ENCODE data around the gene MIDN.
"Not testable (repeated sequence)": the region's sequence is repeated elsewhere in the genome, so short reads cannot be mapped to it uniquely, and the experiment has no call there.

The MIDN gene

DNA sequence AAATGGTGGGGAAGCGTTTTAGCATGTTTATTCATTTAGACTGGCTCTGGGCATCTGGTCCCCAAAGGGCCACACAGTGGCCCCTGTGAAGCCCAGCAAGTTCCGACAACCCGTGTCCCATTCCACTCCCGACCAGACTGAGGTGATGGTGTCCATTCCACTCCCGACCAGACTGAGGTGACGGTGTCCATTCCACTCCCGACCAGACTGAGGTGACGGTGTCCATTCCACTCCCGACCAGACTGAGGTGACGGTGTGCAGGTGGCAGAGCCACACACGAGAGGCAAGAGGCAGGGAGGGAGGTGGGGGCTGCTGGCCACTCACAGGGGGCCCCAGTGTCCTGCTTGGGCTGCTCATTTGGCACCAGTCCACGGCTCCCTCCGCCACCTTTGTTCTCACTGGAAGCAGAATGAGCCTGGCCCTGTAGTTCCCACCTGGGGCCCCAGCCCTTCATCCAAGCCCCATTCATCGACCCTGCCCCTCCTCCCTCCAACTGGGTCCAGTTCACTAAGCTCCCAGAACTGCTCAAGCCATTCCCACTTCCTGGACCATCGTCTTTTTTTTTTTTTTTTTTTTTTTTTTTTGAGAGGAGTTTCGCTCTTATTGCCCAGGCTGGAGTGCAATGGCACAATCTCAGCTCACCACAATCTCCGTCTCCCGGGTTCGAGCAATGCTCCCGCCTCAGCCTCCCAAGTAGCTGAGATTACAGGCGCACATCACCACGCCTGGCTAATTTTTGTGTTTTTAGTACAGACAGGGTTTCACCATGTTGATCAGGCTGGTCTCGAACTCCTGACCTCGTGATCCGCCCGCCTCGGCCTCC lies 1.9 kb upstream of the MIDN start:
- not testable (repeated sequence) for DNase-seq

DNA sequence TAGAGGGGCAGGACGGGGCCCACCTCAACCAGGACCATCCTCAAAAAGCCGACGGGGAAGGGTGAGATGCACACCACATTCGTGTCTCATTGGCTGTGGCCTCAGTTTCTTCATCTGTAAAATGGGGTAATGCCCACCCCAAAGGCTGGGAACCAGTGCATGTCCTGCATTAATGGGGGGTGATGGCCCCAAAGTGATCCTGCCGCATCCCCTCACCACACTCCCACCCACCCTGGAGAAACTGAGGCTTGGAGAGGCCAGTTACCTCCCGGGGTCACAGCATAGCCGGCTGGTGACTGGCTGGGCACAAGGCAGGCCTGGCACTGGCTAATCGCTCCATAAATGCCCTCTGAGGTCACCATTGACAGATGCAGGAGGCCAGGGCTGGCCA lies 640 bp upstream of the MIDN start:
- no peak for DNase-seq

DNA sequence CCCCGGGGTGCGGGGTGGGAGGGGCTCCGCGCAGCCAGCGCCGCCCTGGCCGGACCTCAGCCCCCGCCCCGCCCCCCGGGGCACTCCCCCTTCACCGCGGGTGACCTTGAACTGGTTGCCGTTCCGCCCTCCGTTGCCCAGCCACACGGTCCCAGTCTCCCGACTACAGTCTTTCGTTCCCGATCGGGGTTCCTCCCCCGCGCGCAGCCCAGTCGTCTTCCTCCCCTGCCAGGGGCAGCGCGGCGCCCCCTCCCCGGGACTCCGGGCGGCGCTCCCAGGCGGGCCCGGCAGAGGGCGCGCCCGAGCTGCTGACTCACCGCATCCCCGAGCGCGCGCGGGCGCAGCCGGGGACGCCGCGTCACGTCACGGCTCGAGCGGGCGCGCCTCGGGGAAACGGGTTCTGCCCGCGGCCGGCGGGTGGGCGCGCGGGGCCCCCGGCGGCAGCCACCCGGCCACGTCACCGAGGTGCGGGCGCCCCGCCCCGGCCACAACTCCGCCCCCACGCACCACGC lies 459 bp downstream of the MIDN start:
- DNase-seq: peak; percentile 82 to 85

DNA sequence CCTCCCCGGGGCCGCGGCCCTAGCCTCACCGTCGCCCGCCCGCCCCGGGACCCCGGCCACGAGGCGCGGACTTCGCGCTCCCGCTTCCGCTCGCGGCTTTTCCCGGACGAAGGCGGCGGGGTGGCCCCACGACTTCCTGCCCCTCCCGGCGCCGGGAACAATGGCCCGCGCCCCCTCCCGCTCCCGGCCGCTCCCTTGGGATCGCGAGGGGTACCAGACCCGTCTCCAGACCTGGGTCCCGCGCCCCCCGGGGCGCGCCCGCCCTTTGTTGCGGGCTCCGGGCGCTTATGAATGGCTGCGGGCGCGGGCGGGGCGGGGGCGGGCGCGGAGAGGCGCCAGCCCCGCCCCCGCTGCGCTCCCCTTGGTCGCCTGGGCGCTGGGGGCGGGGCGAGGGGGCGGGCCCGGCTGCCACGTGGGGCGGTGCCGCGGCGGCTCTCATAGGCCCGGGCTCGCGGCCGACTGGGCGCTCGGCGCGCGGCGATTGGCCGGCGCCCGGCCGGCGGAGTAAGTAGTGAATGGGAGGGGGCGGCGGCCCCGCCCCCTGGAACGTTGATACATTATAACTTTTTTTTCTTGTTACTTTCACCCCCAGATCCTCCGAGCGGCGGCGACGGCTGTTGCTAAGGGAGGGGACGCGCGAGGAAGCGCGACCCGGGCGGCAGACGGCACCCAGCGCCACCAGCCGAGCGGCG lies 1.1 kb downstream of the MIDN start:
- peak; percentile 94 to 96 for DNase-seq

DNA sequence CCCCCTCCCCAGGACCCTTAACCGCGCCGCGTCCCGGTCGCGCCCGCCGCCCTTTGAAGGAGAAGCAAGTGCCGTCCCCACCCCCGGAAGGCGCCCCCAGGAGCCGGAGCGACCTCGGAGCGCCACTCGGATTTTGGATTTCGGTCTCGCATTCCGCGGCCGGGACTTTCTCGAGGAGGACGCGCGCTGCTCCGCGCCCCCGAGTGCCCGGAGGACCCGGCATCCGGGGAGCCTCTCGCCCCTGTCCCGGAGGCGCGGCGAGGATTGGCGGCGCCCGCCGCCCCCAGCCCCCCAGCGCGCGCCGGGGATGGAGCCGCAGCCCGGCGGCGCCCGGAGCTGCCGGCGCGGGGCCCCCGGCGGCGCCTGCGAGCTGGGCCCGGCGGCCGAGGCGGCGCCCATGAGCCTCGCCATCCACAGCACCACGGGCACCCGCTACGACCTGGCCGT lies 1.6 kb downstream of the MIDN start:
- no peak for DNase-seq

DNA sequence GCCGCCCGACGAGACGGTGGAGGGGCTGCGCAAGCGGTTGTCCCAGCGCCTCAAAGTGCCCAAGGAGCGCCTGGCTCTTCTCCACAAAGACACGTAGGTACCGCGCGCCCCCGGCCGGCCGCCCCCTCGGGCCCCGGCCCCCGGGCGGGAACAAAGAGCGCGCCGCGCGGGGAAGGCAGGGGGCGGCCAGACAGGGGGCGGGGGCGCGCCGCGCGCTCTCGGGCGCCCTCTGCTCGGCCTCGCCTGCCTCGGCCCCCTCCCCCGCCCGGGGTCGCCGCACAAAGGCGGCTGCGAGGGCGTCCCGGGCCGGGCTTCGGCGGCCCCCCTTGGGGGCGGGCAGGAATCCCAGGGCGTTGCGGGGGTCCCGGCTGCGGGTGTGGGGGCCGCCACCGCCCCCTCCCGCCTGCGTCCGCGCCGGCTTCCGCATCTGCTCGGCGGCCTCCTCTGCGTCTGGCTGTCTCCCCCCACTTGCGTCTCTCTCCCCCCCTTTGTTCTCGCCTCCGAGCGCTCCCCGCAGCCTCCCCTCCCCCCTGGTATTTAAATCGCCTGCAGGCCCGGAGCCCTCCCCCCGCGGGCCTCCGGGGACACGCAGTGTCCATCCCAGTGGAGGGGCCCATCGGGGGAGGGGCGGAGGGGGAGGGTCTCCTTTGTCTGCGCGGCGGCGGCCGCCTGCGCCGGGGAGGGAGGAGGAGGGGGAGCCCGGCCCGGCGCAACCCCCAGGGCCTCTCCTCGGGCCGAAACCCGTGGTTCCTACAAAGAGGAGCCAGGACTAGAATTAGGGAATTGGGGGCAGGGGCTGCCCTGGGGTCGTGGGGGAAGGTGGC lies 2.3 kb downstream of the MIDN start:
- peak in 1 of 2 experiments; percentile 60 for DNase-seq

DNA sequence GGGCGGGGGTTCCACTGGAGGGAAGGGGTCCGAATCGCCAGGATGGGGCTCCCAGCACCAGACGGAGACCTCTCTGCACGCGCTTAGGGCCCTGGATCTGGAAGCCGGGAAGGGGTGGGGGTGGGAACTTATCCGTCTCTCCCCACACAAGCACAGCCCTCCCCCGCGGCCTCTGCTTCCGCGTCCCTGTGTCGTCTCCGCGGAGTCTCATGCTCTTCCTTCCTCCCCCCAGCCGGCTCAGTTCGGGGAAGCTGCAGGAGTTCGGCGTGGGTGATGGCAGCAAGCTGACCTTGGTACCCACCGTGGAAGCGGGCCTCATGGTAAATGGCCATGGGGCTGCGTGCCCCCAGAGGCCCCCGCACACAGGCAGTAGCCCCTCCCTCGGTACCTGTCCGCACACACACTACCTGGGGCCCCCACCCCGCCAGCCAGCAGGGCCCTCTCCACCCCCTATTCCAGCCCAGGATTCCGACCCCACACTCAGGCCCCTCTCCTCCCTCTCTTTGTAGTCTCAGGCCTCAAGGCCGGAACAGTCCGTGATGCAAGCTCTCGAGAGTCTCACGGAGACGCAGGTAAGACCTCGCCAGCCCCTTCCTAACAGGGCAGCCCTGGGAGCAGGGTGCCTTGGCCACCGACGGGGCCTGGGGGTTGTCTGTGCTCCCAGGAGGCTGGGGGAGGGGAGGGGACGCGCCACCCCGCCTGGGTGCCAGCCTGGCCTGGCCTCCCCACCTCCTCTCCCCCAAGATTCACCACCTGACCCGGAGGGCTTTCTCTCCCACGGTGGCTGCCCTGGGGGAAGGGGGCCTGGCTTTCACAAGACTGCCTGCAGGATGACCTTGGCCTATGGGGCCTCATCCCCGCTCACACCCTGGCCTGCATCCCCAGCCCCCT lies 3.2 kb downstream of the MIDN start:
- DNase-seq: peak; percentile 58 to 62

DNA sequence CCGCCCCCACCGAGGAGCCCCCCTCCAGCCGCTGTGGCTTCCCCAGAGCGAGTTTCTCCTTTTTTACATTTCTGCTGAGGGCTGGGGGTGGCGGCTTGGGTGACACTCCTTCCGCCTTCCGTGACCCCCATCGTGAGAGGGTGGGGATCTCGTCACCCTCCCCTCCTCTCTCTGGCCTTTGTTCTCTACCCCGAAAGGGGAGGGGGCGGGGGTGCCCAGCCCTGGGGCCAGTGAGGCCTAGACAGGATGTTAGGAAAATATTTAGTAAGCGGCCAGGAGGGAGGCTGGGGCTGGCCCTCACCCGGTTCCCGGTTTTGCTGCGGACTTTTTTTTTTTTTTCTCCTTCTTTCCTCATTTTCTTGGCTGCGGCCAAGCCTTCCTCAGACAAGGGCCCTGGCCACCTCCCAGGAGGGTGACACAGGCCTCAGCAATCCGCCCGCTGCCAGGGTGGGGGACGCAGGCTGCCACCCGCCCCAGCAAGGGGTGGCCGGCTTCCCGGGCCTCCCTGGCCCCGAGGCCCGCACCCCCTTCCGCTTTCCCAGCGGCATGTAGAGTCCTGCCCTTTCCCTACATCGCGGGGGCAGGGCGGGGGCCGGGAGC lies 3.9 kb downstream of the MIDN start:
- peak in 1 of 2 experiments; percentile 59 for DNase-seq

DNA sequence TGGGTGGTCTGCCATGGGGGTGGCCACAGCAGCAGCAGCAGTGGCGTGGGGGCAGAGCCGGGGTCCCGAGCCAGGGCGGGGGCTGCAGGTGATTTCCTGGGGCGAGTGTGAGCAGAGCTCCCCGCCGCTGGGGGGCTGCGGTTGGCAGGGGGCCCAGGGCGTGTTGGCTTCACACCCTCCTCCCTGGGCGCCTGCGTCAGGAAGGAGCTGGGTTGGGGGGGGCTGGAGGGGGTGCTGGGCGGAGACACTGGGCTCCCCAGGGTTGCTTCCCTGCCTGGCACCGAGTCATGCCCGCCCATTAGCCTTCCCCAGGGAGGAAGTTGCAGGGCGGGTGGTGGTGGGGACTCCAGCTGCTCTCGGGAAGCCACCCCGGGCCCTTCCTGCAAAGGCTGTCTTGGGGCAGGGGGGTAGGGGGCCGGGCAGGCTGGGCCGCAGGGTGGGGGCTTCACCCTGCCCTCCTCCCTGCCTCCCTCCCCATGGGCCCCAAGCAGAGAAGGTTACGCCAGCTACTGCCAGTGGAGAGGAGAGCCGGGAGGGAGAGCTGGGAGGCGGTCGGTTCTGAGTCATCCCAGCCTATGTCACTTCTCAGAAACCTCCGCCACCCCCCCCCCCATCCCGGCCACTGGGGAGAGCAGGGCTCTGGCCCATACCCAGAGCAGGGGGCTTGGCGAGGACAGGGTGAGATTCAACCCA lies 4.6 kb downstream of the MIDN start:
- peak; percentile 66 to 68 for DNase-seq

DNA sequence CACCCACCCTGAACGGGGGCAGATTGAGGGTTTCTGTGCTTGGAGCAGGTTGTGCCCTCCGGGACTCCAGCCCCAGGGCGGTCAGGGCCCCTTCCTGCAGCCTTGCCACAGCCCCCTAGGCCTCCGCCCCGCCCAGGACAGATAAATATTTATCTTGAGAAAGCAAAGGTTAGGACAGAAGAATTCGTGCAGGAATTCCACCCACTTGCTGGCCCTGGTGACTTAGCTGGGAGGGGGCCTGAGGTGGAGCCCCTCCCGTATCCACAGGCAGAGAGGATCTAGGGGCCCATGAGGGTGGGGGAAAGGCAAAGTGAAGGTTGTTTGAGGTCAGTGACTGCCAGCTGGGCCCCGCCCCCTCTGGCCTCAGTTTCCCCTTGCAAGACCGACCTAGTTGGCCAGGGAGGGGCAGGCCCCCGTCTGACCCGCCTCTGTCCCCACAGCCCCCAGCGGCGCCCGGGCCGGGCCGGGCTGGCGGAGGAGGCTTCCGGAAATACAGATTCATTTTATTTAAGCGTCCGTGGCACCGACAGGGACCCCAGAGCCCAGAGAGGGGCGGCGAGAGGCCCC lies 5.2 kb downstream of the MIDN start:
- no peak for DNase-seq

DNA sequence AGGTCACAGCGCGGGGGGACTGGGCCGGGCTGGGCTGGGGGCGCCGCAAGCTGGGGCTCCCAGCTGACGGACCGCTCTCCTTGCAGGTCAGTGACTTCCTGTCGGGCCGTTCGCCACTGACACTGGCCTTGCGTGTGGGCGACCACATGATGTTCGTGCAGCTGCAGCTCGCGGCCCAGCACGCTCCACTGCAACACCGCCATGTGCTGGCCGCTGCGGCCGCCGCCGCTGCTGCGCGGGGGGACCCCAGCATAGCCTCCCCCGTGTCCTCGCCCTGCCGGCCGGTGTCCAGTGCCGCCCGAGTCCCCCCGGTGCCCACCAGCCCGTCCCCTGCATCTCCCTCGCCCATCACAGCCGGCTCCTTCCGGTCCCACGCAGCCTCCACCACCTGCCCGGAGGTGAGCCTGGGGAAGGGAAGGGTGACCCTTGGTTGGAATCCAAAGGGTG lies 5.7 kb downstream of the MIDN start:
- DNase-seq: no peak

DNA sequence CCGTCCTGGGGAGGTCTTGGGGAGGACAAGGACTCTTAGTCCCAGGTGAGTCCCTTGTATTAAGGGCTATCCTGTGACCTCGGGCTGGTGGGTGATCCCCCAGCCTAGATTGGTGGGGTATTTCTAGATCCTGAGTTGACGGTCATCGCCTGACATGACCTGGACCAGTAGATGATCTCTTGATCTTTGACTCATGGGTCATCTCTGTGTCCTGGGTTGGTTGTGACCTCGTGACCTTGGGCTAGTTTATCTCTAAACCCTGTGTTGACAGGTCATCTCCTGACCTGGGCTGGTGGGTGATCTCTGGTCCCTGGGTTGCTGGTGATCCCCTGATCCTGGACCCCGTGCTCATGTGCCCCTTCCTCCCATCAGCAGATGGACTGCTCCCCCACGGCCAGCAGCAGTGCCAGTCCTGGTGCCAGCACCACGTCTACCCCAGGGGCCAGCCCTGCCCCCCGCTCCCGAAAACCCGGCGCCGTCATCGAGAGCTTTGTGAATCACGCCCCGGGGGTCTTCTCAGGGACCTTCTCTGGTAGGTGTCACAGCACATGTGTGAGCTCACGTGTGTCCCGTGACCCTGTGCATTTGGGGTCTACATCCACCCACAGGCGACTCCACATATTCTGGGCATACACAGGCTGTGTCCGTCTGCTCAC lies 6.3 kb downstream of the MIDN start:
- DNase-seq: no peak

DNA sequence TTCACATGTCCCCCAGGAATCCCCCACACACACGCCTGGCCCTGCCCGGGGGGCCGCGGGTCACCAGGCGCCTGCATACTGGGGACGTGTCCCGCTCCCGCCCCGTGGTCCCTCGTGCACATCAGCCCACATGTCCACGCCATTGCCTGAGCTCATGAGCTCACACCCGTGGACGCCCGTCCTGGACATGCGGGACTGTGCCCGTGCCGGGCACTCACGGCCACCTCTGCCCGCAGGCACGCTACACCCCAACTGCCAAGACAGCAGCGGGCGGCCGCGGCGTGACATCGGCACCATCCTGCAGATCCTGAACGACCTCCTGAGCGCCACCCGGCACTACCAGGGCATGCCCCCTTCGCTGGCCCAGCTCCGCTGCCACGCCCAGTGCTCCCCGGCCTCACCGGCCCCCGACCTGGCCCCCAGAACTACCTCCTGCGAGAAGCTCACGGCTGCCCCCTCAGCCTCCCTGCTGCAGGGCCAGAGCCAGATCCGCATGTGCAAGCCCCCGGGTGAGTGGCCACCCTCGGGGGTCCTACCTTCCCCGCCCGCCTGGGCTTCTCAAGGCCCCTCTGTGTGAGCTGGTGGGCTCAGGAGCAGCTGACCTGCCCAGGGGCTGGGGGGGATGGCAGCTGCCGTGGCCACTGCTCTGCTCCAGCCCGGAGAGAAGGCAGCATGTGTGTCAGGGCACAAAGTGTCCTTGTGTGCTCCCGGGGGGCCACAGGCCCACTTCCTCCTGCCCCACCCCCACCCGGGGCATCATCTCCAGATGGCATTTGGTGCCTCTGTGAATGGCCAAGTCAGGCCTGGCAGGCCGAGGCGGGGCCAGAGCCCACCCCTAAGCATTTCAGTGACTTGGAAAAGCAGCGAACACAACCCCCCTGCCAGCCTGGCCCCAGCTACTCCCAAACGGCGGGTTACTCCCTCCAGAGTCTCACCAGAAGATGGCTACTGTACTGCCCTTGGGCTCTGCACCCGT lies 7.1 kb downstream of the MIDN start:
- no peak for DNase-seq

DNA sequence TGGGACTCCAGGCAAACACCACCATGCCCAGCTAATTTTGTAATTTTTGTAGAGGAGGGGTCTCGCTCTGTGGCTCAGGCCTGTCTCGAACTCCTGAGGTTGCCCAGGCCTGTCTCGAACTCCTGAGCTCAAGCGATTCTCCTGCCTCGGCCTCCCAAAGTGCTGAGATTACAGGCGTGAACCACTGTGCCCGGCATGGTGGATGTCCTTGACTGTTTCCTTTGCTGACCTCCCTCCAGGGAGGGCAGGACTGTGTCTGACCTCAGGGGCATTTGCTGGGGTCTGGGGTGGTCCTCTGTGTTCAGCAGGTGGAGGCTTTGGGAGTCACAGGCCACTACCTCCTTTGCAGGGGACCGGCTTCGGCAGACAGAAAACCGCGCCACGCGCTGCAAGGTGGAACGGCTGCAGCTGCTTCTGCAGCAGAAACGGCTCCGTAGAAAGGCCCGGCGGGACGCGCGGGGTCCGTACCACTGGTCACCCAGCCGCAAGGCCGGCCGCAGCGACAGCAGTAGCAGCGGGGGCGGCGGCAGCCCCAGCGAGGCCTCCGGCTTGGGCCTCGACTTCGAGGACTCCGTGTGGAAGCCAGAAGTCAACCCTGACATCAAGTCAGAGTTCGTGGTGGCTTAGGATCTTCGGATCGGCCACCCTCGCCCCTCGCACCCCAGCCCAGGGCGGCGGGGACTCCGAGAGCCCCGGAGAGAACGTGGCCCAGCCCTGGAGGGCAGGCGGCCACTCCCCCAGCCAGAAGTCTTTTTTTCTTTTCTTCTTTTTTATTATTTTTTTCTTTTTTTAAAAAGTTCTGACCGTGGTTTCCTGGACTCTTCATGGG lies 8.5 kb downstream of the MIDN start:
- no peak for DNase-seq

DNA sequence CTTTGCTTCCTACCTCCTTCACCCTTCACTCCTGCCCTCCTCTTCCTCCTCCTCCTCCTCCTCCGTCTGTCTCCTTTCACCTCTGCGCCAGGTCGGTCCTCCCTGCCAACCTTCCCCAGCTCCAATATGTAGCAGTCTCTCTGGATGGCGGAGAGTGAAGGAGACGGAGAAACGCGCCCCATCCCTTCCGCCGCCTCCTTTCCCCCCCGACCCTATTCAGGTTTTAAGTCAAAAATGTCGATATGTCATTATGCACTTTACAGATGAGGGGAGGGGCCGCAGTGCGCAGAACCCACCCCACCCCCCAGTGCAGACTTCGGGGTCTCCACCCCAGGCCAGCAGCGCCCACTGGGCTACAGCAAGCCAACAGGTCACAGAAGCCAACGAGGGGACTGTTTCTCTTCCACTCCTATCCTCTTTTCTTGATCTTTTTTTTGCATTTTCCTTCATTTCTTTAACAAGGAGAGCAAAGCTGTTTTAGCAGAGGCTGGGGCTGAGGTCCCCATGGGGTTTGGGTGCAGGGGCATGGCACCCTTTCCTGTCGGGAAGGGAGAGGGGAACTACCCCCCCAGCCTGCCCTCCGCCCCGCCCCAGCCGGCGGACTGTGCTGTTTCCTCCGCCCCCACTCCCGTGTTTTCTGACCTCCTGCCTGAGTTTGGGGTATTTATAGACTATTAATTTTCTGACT lies 9.2 kb downstream of the MIDN start:
- DNase-seq: no peak

DNA sequence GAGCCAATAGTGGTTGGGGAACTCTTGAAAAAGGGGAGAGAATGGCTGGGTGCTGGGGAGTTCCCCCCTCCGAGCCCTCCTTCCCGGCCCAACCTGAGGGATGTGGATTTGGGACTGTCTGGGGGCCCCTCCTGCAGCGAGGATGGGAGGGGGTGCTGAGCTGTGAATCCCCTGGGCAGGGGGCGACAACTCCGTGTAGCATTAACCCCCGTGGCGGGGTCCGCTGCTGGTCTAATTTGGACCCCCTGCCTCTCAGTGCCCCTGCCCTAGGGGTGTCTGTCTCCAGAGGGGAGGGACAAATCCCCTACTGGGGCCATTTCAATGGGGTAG lies 9.7 kb downstream of the MIDN start:
- DNase-seq: no peak

DNA sequence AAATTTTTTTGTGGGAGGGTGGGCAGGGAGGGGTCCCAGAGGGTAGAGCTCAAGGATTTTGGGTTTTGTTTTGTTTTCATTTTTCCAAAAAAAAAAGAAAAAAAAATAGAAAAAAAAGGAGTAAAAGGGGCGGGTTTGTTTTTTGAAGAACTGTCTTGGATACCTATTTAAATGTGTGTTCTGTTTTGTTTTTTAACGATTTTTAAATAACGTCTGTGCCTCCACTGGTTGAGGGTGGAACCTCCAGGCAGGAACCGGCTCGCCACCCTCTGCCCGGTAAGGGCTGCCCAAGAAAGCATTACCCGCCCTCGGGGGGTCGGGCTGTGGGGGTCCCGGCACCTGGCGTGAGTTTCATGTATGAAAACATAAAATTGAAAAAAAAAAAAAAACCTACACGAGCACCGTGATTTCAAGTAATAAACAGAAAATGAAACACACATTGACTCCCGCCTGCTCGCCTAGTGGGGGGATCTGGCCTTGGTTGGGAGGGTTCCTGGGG lies 10.4 kb downstream of the MIDN start:
- DNase-seq: no peak
